ENCODE results near the gene ARID4A.
"Not testable (repeated sequence)": the region's sequence is repeated elsewhere in the genome, so short reads cannot be mapped to it uniquely, and the experiment has no call there.

ARID4A gene

GRCh38 chr14:58353516-58354299 is 55.4 kb downstream of the ARID4A start:
- no peak overlapping the region for H3K4me3 ChIP-seq (ENCODE audit: low read depth, low read length)
- in situ Hi-C loops (cut with HindIII; ENCODE audit: low sequenced_read_pairs) = no loop called here
- TF ChIP-seq, protein P1, sequence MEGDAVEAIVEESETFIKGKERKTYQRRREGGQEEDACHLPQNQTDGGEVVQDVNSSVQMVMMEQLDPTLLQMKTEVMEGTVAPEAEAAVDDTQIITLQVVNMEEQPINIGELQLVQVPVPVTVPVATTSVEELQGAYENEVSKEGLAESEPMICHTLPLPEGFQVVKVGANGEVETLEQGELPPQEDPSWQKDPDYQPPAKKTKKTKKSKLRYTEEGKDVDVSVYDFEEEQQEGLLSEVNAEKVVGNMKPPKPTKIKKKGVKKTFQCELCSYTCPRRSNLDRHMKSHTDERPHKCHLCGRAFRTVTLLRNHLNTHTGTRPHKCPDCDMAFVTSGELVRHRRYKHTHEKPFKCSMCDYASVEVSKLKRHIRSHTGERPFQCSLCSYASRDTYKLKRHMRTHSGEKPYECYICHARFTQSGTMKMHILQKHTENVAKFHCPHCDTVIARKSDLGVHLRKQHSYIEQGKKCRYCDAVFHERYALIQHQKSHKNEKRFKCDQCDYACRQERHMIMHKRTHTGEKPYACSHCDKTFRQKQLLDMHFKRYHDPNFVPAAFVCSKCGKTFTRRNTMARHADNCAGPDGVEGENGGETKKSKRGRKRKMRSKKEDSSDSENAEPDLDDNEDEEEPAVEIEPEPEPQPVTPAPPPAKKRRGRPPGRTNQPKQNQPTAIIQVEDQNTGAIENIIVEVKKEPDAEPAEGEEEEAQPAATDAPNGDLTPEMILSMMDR (IDR thresholded peaks at IDR 0.05; ENCODE audit: low read depth, low read length, missing control alignments) = no peak
- no peak for DNase-seq (ENCODE audit: low read depth)

DNA sequence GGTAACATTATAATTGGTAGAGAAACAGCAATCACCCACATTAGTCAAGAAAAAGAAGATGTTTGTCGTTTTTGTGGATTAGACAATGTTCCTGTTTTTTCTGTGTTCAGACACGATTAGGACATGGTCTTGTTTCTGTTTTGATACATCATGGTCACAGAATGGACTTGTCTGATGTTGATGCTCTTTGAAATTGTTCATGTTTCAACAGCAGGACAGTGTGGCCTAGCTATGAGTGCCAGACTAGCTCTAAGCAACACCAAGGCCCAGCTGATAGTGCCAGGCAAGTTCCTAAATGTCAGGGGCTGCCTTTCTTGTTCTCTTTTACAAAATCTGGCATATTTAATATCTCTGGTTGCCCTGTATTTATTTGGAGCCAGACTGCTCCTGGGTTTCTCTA is 56.5 kb downstream of the ARID4A start:
- in situ Hi-C loops (cut with HindIII; ENCODE audit: low sequenced_read_pairs) = no loop called here
- TF ChIP-seq, protein P1 (IDR thresholded peaks at IDR 0.05; ENCODE audit: low read depth, low read length, missing control alignments) = no peak
- H3K4me3 ChIP-seq (ENCODE audit: low read depth, low read length) = no peak overlapping the region

DNA sequence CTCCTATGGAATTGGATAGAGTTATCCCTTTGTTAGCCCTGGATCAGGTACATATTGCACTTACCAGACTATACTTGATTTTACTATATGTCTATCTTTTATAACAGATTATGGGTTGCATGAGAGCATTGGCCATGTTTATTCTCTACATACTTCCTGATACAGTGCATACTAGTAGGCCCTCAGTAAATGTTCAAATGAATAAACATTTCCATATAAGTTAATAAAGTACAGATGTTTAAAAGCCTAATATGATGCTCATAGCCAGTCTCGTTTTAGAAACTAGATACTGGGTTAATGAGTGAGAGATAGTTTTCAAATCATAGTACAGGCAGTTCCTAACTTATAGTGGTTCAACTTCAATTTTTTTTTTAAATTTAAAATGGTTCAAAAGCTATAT is 57.9 kb downstream of the ARID4A start:
- no peak for DNase-seq (ENCODE audit: low read depth)
- no peak overlapping the region for H3K4me3 ChIP-seq (ENCODE audit: low read depth, low read length)
- TF ChIP-seq, protein P1 (IDR thresholded peaks at IDR 0.05; ENCODE audit: low read depth, low read length, missing control alignments) = no peak
- in situ Hi-C loops (cut with HindIII; ENCODE audit: low sequenced_read_pairs) = no loop called here

More for the DNA sequence above, 56.5 kb downstream of the ARID4A start:
- DNase-seq (ENCODE audit: low read depth) = no peak

- in situ Hi-C loops (cut with HindIII; ENCODE audit: low sequenced_read_pairs); H3K4me3 ChIP-seq (ENCODE audit: low read depth, low read length); DNase-seq (ENCODE audit: low read depth): not testable (repeated sequence)
Measured at GRCh38 chr14:58362272-58362671, 63.9 kb downstream of the ARID4A start.

DNA sequence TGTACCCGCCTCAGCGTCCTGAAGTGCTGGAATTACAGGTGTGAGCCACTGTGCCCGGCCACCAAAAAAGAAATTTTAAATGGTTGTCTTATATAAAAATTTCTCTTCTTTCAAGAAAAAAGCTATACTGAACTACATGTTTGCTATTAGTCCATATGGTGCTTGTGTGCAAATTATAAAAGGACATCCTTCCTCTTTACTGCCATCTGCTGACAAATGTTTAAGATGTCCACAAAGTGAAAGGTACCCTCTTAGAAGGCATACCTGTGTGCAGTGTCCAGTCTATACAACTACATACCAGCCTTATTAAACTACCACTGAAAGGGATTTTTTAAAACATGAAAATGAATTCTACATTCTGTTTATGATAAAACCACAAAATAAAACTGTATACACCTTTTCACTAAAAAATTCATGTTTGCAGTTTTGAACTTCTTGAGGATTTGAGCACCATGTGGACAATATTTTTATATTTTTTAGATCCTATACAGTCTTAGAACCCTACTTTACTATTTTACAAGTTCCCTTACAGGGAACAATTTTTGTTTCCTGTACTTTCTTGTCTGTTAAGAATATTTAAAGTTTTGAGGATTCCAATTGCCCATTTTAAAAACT is 64.5 kb downstream of the ARID4A start:
- TF ChIP-seq, protein P1 (IDR thresholded peaks at IDR 0.05; ENCODE audit: low read depth, low read length, missing control alignments) = peak; percentile 29
- H3K4me3 ChIP-seq (ENCODE audit: low read depth, low read length) = no peak overlapping the region
- in situ Hi-C loops (cut with HindIII; ENCODE audit: low sequenced_read_pairs) = no loop called here
- peak; percentile 11 for DNase-seq (ENCODE audit: low read depth)

- in situ Hi-C loops (cut with HindIII; ENCODE audit: low sequenced_read_pairs) = no loop called here
- TF ChIP-seq, protein P1 (IDR thresholded peaks at IDR 0.05; ENCODE audit: low read depth, low read length, missing control alignments) = no peak
- no peak overlapping the region for H3K4me3 ChIP-seq (ENCODE audit: low read depth, low read length)
- DNase-seq (ENCODE audit: low read depth) = no peak
Measured at GRCh38 chr14:58364316-58364715, 66.0 kb downstream of the ARID4A start.

GRCh38 chr14:58367296-58367695 is 68.9 kb downstream of the ARID4A start:
- H3K4me3 ChIP-seq (ENCODE audit: low read depth, low read length) = no peak overlapping the region
- TF ChIP-seq, protein P1 (IDR thresholded peaks at IDR 0.05; ENCODE audit: low read depth, low read length, missing control alignments) = no peak
- in situ Hi-C loops (cut with HindIII; ENCODE audit: low sequenced_read_pairs) = no loop called here
- no peak for DNase-seq (ENCODE audit: low read depth)

All from astrocyte of the cerebellum (primary cell).